Uterus (tissue), 2 donors: Measurements from ENCODE around the gene CNTFR.

Experiments
- CTCF ChIP-seq, 4 experiments: fragments of 200-600 bp in 2 of 4; fragments of 450-650 bp in 2 of 4; sonication (generic) in 2 of 4; IDR thresholded peaks; one replicate each; pipeline ENCODE4 v1.5.1; 2016 to 2019; ENCODE audit warnings: antibody characterized with exemption in 4 of 4, mild to moderate bottlenecking in 2 of 4, moderate library complexity in 1 of 4
- POLR2A ChIP-seq, 2 donors: fragments of 450-650 bp; IDR thresholded peaks; one replicate each; pipeline ENCODE4 v1.6.1; 2016; ENCODE audit warnings: antibody characterized with exemption in 2 of 2, mild to moderate bottlenecking in 1 of 2, moderate library complexity in 1 of 2

GRCh38 chr9:34577400-34578240, 11.9 kb downstream of the CNTFR start:
- no peak for TF ChIP-seq CTCF (IDR thresholded peaks at IDR 0.05)
- TF ChIP-seq POLR2A (IDR thresholded peaks at IDR 0.05), result no peak
